Parathyroid adenoma (tissue), 2 donors: Measurements from ENCODE around the gene AOX1.
"Not testable (repeated sequence)": the region's sequence is repeated elsewhere in the genome, so short reads cannot be mapped to it uniquely, and the experiment has no call there.

ENCODE experiments used
- H2AFZ ChIP-seq: fragments of 300-600 bp; sonication (generic); one replicate; pipeline ENCODE4 v1.7.0; 2017; ENCODE audit warnings: antibody characterized with exemption, mild to moderate bottlenecking
- H3K27ac ChIP-seq: fragments of 300-600 bp; sonication (generic); one replicate; pipeline ENCODE4 v1.7.0; 2017
- H3K27me3 ChIP-seq: fragments of 300-600 bp; sonication (generic); one replicate; pipeline ENCODE4 v1.7.0; 2017; ENCODE audit warnings: low read length; ENCODE audit not compliant: control insufficient read depth, insufficient read depth
- H3K36me3 ChIP-seq: fragments of 300-600 bp; sonication (generic); one replicate; pipeline ENCODE4 v1.7.0; 2017; ENCODE audit warnings: low read length; ENCODE audit not compliant: control insufficient read depth, insufficient read depth
- H3K4me1 ChIP-seq: fragments of 300-600 bp; sonication (generic); one replicate; pipeline ENCODE4 v1.7.0; 2017; ENCODE audit warnings: control low read depth
- H3K4me2 ChIP-seq: fragments of 300-600 bp; sonication (generic); one replicate; pipeline ENCODE4 v1.7.0; 2017; ENCODE audit warnings: low read length
- H3K4me3 ChIP-seq: fragments of 300-600 bp; sonication (generic); one replicate; pipeline ENCODE4 v1.7.0; 2017; ENCODE audit warnings: low read depth, low read length
- H3K79me2 ChIP-seq: fragments of 300-600 bp; sonication (generic); one replicate; pipeline ENCODE4 v1.7.0; 2017; ENCODE audit warnings: control low read depth
- H3K9ac ChIP-seq: fragments of 300-600 bp; sonication (generic); one replicate; pipeline ENCODE4 v1.7.0; 2017; ENCODE audit warnings: mild to moderate bottlenecking
- H3K9me3 ChIP-seq: fragments of 300-600 bp; sonication (generic); one replicate; pipeline ENCODE4 v1.7.0; 2017; ENCODE audit warnings: low read length; ENCODE audit not compliant: control insufficient read depth
- CTCF ChIP-seq: fragments of 300-600 bp; sonication (generic); IDR thresholded peaks from one replicate; pipeline ENCODE4 v1.7.0; 2017; ENCODE audit warnings: antibody characterized with exemption, mild to moderate bottlenecking
- donor health status: primary hyperparathyroidism.

Gene AOX1

GRCh38 chr2:200679535-200679934 is 93.7 kb downstream of the AOX1 start:
- no peaks in the 10 kb centered on the region for H3K79me2 ChIP-seq
- no peaks in the 10 kb centered on the region for H3K36me3 ChIP-seq
- H3K27ac ChIP-seq = no peak overlapping the region
- no peaks in the 10 kb centered on the region for H3K4me1 ChIP-seq
- no peaks in the 10 kb centered on the region for H3K27me3 ChIP-seq
- H3K4me2 ChIP-seq = no peak overlapping the region
- H3K9ac ChIP-seq = no peak overlapping the region
- H2AFZ ChIP-seq = no peak overlapping the region
- H3K4me3 ChIP-seq = no peak overlapping the region
- no peaks in the 10 kb centered on the region for H3K9me3 ChIP-seq
- no peak for TF ChIP-seq CTCF

GRCh38 chr2:200681697-200682096 is 95.9 kb downstream of the AOX1 start:
- H3K27me3 ChIP-seq = no peaks in the 10 kb centered on the region
- no peak overlapping the region for H3K9ac ChIP-seq
- no peak overlapping the region for H2AFZ ChIP-seq
- H3K4me2 ChIP-seq = no peak overlapping the region
- no peaks in the 10 kb centered on the region for H3K4me1 ChIP-seq
- no peaks in the 10 kb centered on the region for H3K36me3 ChIP-seq
- no peaks in the 10 kb centered on the region for H3K79me2 ChIP-seq
- no peak overlapping the region for H3K27ac ChIP-seq
- H3K4me3 ChIP-seq = no peak overlapping the region
- no peak for TF ChIP-seq CTCF
- H3K9me3 ChIP-seq = no peaks in the 10 kb centered on the region

- not testable (repeated sequence) for H2AFZ ChIP-seq, H3K27ac ChIP-seq, H3K4me3 ChIP-seq, H3K4me1 ChIP-seq, H3K9me3 ChIP-seq, H3K9ac ChIP-seq, H3K27me3 ChIP-seq, H3K36me3 ChIP-seq, H3K4me2 ChIP-seq, H3K79me2 ChIP-seq
These were observed 96.6 kb downstream of the AOX1 start for GRCh38 chr2:200682407-200682806.

GRCh38 chr2:200687922-200688920 is 102.4 kb downstream of the AOX1 start:
- Histone ChIP-seq H3K4me1 (no peaks in the 10 kb centered on the region), H2AFZ (no peak overlapping the region), H3K9me3 (no peaks in the 10 kb centered on the region), H3K79me2 (no peaks in the 10 kb centered on the region), H3K4me3 (no peak overlapping the region), H3K27ac (no peak overlapping the region), H3K4me2 (no peak overlapping the region), H3K9ac (no peak overlapping the region), H3K27me3 (no peaks in the 10 kb centered on the region), H3K36me3 (no peaks in the 10 kb centered on the region)
- TF ChIP-seq CTCF = no peak

- H3K27ac ChIP-seq = no peak overlapping the region
- TF ChIP-seq CTCF = no peak
- no peak overlapping the region for H3K4me3 ChIP-seq
These were observed 103.3 kb downstream of the AOX1 start for GRCh38 chr2:200689115-200689514.

More at GRCh38 chr2:200689115-200689514, 103.3 kb downstream of the AOX1 start:
- H3K27me3 ChIP-seq = no peaks in the 10 kb centered on the region
- no peak overlapping the region for H3K9ac ChIP-seq
- H3K79me2 ChIP-seq = no peaks in the 10 kb centered on the region
- H3K36me3 ChIP-seq = no peaks in the 10 kb centered on the region
- H3K4me1 ChIP-seq = no peaks in the 10 kb centered on the region
- no peaks in the 10 kb centered on the region for H3K9me3 ChIP-seq
- no peak overlapping the region for H2AFZ ChIP-seq
- no peak overlapping the region for H3K4me2 ChIP-seq
